Measurements from ENCODE around the gene SMYD4.
"Not testable (repeated sequence)": the region's sequence is repeated elsewhere in the genome, so short reads cannot be mapped to it uniquely, and the experiment has no call there.

DNA sequence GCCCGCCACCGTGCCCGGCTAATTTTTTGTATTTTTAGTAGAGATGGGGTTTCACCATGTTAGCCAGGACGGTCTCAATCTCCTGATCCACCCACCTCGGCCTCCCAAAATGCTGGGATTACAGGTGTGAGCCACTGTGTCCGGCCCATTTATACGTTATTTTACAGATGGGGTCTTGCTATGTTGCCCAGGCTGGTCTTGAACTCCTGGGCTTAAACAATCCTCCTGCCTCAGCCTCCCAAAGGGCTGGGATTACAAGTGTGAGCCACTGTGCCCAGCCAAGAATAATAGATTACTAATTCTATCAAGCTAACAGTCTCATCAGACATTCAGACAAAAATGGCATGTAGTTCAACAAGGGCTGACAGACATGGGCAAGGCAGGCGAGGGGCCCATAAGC lies 19.9 kb downstream of the SMYD4 start:
- TF ChIP-seq, protein P1, sequence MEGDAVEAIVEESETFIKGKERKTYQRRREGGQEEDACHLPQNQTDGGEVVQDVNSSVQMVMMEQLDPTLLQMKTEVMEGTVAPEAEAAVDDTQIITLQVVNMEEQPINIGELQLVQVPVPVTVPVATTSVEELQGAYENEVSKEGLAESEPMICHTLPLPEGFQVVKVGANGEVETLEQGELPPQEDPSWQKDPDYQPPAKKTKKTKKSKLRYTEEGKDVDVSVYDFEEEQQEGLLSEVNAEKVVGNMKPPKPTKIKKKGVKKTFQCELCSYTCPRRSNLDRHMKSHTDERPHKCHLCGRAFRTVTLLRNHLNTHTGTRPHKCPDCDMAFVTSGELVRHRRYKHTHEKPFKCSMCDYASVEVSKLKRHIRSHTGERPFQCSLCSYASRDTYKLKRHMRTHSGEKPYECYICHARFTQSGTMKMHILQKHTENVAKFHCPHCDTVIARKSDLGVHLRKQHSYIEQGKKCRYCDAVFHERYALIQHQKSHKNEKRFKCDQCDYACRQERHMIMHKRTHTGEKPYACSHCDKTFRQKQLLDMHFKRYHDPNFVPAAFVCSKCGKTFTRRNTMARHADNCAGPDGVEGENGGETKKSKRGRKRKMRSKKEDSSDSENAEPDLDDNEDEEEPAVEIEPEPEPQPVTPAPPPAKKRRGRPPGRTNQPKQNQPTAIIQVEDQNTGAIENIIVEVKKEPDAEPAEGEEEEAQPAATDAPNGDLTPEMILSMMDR (IDR thresholded peaks at IDR 0.05) = not testable (repeated sequence)
- not testable (repeated sequence) for TF ChIP-seq POLR2A (IDR thresholded peaks at IDR 0.05)
